Measurements from ENCODE around the gene SHROOM4. TPM values are rescaled to one million over a fixed set of nuclear protein-coding genes. Genes with fewer than 3 reads are reported as not detected.

The SHROOM4 gene
- total and polyA plus RNA-seq, 4 donors, result 0.62 to 2.3 (median 0.93) TPM

- DNase-seq (ENCODE audit: low spot score), result no peak
- Histone ChIP-seq H3K27me3 (ENCODE audit: control insufficient read depth in 4 of 4, insufficient read depth in 4 of 4, low read length in 3 of 4) (peaks cover 0 to 2% (median 0%) of the 10 kb centered on the region in 4 donors), H3K27ac (ENCODE audit: low read depth in 1 of 2, low read length in 2 of 2) (no peak overlapping the region), H3K36me3 (ENCODE audit: control insufficient read depth in 4 of 4, insufficient read depth in 3 of 4, low read depth in 1 of 4, low read length in 3 of 4) (no peaks in the 10 kb centered on the region), H3K4me3 (ENCODE audit: low read depth in 1 of 3, low read length in 3 of 3) (no peak overlapping the region), H3K4me1 (ENCODE audit: control insufficient read depth in 4 of 4, insufficient read depth in 4 of 4, low read length in 3 of 4) (peaks cover 6 to 20% (median 15%) of the 10 kb centered on the region in 4 donors), H3K9ac (ENCODE audit: low read depth in 1 of 2, low read length in 2 of 2) (no peak overlapping the region), H3K9me3 (ENCODE audit: control insufficient read depth in 4 of 4, low read length in 3 of 4) (no peaks in the 10 kb centered on the region)
- WGBS, result 98% methylated on average over 1 of the region's 1 CpG
- TF ChIP-seq NR2F2 (IDR thresholded peaks at IDR 0.05) (no peak), RXRA (IDR thresholded peaks at IDR 0.05) (no peak), FOXA1 (IDR thresholded peaks at IDR 0.05) (no peak), SP1 (IDR thresholded peaks at IDR 0.05) (no peak)
- TF ChIP-seq, protein P1, sequence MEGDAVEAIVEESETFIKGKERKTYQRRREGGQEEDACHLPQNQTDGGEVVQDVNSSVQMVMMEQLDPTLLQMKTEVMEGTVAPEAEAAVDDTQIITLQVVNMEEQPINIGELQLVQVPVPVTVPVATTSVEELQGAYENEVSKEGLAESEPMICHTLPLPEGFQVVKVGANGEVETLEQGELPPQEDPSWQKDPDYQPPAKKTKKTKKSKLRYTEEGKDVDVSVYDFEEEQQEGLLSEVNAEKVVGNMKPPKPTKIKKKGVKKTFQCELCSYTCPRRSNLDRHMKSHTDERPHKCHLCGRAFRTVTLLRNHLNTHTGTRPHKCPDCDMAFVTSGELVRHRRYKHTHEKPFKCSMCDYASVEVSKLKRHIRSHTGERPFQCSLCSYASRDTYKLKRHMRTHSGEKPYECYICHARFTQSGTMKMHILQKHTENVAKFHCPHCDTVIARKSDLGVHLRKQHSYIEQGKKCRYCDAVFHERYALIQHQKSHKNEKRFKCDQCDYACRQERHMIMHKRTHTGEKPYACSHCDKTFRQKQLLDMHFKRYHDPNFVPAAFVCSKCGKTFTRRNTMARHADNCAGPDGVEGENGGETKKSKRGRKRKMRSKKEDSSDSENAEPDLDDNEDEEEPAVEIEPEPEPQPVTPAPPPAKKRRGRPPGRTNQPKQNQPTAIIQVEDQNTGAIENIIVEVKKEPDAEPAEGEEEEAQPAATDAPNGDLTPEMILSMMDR (IDR thresholded peaks at IDR 0.05; ENCODE audit: low read depth, low read length, missing input control), result no peak
Observed at GRCh38 chrX:50863471-50863870, 49.5 kb upstream of the SHROOM4 start.

- Histone ChIP-seq H3K4me1 (ENCODE audit: control insufficient read depth in 4 of 4, insufficient read depth in 4 of 4, low read length in 3 of 4) (peaks cover 6 to 20% (median 15%) of the 10 kb centered on the region in 4 donors), H3K4me3 (ENCODE audit: low read depth in 1 of 3, low read length in 3 of 3) (no peak overlapping the region), H3K9me3 (ENCODE audit: control insufficient read depth in 4 of 4, low read length in 3 of 4) (no peaks in the 10 kb centered on the region), H3K9ac (ENCODE audit: low read depth in 1 of 2, low read length in 2 of 2) (no peak overlapping the region), H3K27me3 (ENCODE audit: control insufficient read depth in 4 of 4, insufficient read depth in 4 of 4, low read length in 3 of 4) (peaks cover 0 to 2% (median 0%) of the 10 kb centered on the region in 4 donors), H3K36me3 (ENCODE audit: control insufficient read depth in 4 of 4, insufficient read depth in 3 of 4, low read depth in 1 of 4, low read length in 3 of 4) (no peaks in the 10 kb centered on the region), H3K27ac (ENCODE audit: low read depth in 1 of 2, low read length in 2 of 2) (no peak overlapping the region)
- no peak for DNase-seq (ENCODE audit: low spot score)
- TF ChIP-seq, protein P2, sequence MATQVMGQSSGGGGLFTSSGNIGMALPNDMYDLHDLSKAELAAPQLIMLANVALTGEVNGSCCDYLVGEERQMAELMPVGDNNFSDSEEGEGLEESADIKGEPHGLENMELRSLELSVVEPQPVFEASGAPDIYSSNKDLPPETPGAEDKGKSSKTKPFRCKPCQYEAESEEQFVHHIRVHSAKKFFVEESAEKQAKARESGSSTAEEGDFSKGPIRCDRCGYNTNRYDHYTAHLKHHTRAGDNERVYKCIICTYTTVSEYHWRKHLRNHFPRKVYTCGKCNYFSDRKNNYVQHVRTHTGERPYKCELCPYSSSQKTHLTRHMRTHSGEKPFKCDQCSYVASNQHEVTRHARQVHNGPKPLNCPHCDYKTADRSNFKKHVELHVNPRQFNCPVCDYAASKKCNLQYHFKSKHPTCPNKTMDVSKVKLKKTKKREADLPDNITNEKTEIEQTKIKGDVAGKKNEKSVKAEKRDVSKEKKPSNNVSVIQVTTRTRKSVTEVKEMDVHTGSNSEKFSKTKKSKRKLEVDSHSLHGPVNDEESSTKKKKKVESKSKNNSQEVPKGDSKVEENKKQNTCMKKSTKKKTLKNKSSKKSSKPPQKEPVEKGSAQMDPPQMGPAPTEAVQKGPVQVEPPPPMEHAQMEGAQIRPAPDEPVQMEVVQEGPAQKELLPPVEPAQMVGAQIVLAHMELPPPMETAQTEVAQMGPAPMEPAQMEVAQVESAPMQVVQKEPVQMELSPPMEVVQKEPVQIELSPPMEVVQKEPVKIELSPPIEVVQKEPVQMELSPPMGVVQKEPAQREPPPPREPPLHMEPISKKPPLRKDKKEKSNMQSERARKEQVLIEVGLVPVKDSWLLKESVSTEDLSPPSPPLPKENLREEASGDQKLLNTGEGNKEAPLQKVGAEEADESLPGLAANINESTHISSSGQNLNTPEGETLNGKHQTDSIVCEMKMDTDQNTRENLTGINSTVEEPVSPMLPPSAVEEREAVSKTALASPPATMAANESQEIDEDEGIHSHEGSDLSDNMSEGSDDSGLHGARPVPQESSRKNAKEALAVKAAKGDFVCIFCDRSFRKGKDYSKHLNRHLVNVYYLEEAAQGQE (IDR thresholded peaks at IDR 0.05), result no peak
- TF ChIP-seq SP1 (IDR thresholded peaks at IDR 0.05) (peak; percentile 68), HNF4G (IDR thresholded peaks at IDR 0.05) (peak; percentile 32), JUND (IDR thresholded peaks at IDR 0.05) (peak; percentile 30 to 57), NR2F2 (IDR thresholded peaks at IDR 0.05) (no peak), YY1 (IDR thresholded peaks at IDR 0.05) (peak; percentile 64), ZBTB33 (IDR thresholded peaks at IDR 0.05) (no peak), FOXA1 (IDR thresholded peaks at IDR 0.05) (no peak), FOXA2 (IDR thresholded peaks at IDR 0.05) (peak; percentile 72), RXRA (IDR thresholded peaks at IDR 0.05) (peak; percentile 36 to 52), RAD21 (IDR thresholded peaks at IDR 0.05) (no peak), TAF1 (conservative IDR thresholded peaks at IDR 0.05) (no peak), GABPA (IDR thresholded peaks at IDR 0.05 in 1 of 2, conservative IDR thresholded peaks at IDR 0.05 in 1 of 2) (no peak), HNF4A (conservative IDR thresholded peaks at IDR 0.05) (peak; percentile 68 to 84), EGR1 (IDR thresholded peaks at IDR 0.05; ENCODE audit: low read depth in 2 of 2) (no peak)
- TF ChIP-seq, protein P1 (IDR thresholded peaks at IDR 0.05; ENCODE audit: low read depth, low read length, missing input control), result no peak
- TF ChIP-seq, protein P3, sequence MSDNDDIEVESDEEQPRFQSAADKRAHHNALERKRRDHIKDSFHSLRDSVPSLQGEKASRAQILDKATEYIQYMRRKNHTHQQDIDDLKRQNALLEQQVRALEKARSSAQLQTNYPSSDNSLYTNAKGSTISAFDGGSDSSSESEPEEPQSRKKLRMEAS (IDR thresholded peaks at IDR 0.05), result no peak
- TF ChIP-seq, protein P4, sequence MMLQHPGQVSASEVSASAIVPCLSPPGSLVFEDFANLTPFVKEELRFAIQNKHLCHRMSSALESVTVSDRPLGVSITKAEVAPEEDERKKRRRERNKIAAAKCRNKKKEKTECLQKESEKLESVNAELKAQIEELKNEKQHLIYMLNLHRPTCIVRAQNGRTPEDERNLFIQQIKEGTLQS (IDR thresholded peaks at IDR 0.05), result no peak
- 44% methylated on average over 3 of the region's 3 CpGs for WGBS
Observed at GRCh38 chrX:50860518-50860917, 46.5 kb upstream of the SHROOM4 start.

Measured in liver (tissue), 9 donors.